Measurements from ENCODE around the gene UBL3.

DNA sequence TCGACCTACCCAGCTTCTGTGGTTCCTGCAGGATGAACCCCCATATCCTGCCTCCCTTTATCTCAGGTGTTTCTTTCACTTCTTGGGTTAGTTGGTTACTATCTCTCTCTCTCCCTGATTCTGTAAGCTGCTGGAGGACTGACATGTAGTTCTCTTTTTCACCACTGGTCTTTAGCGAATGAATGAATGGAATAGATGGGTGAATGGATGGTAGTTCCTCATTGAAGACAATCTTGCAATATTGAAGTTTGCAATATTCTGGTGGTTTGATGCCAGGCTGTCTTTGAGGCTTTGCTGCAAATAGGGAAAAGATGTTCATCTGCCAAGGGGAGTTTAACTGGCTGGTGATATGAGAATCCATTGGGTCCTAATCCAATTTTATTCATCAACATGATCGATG is 120.2 kb downstream of the UBL3 start:
- TF ChIP-seq, protein P1, sequence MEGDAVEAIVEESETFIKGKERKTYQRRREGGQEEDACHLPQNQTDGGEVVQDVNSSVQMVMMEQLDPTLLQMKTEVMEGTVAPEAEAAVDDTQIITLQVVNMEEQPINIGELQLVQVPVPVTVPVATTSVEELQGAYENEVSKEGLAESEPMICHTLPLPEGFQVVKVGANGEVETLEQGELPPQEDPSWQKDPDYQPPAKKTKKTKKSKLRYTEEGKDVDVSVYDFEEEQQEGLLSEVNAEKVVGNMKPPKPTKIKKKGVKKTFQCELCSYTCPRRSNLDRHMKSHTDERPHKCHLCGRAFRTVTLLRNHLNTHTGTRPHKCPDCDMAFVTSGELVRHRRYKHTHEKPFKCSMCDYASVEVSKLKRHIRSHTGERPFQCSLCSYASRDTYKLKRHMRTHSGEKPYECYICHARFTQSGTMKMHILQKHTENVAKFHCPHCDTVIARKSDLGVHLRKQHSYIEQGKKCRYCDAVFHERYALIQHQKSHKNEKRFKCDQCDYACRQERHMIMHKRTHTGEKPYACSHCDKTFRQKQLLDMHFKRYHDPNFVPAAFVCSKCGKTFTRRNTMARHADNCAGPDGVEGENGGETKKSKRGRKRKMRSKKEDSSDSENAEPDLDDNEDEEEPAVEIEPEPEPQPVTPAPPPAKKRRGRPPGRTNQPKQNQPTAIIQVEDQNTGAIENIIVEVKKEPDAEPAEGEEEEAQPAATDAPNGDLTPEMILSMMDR (IDR thresholded peaks at IDR 0.05), result no peak
- TF ChIP-seq EZH2 (IDR thresholded peaks at IDR 0.05) (no peak), EZH2phosphoT487 (IDR thresholded peaks at IDR 0.05) (no peak)

Data from neural progenitor cell (in vitro differentiated cells).